HG03469 (cell line): ENCODE measurements around the gene JOSD2.

Experiments
- ATAC-seq: cut with Tn5 transposase; IDR thresholded peaks from one replicate; pipeline ENCODE4 v1.9.1; 2021; ENCODE audit warnings: mild to moderate bottlenecking, moderate library complexity, moderate number of reproducible peaks; ENCODE audit not compliant: unreplicated experiment

Gene JOSD2

GRCh38 chr19:50514346-50515167 lies 3.6 kb upstream of the JOSD2 start:
- no peak for ATAC-seq

DNA sequence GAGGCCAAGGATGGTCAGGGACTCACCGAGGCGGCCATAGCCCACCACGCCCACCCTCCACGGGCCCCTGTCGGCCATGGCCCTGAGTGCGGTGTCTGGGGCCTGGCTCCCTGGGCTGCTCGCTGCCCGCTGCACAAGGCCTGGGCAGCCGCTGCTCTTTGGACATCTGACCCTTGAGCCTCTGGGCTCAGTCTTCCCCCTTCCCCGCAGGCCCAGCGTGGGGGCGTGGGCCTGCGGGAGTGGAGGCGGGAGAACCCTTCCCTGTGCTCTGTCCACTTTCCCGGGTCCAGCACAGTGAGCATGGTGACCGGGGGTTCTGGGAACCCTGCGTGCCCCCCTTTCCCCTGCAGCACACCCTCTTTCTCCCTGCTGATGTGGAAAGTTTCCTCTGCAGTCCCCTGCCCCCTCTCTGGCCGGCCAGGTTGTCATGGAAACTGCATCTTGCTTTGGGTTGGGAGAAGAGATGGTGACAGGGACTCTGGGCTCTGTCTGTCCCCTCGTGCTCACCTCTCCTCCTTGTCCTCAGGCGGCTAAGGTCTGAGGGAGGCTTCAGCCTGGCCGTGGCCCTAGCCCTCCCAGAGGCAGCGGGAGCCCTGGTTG lies 2.9 kb upstream of the JOSD2 start, which contains the start of gene ASPDH:
TSS of gene ASPDH (minus strand) at position 168 of the 600 bp plus-strand sequence. CDS start at position 78, 90 bp downstream.
- ATAC-seq, result no peak

DNA sequence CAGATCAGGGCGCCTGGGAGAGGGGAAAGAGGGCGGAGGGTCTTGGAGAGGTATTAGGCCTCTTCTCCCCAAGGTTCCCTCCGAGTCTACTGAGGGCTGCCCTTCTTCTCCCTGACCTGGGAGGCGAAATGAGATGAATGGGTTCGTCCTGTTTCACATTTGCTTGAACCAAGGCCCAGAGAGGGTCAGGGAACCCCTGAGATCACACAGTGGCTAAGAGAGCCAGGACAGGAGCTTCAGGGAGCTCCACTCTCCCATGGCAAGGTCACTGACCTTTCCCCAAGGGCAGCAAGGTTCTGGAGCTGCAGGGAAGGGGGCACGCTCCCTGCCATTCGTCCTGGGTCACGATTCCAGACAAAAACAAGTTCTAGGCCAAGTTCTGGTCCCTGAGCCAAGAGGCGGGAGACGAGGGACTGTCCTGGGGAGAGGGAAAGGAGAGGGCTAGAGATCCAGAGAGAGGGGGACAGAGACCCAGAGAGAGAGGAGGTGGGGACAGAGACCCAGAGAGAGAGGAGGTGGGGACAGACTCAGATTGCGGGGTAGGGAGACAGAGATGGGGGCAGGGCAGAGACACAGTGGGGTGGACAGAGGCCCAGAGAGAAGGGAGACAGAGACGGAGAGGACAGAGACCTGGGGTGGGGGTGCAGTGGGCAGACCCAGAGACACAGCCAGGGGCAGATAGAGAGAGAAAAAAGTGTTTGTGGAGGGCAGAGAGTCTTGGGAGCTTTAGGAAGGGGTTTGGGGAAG lies 2.2 kb upstream of the JOSD2 start:
- no peak for ATAC-seq

DNA sequence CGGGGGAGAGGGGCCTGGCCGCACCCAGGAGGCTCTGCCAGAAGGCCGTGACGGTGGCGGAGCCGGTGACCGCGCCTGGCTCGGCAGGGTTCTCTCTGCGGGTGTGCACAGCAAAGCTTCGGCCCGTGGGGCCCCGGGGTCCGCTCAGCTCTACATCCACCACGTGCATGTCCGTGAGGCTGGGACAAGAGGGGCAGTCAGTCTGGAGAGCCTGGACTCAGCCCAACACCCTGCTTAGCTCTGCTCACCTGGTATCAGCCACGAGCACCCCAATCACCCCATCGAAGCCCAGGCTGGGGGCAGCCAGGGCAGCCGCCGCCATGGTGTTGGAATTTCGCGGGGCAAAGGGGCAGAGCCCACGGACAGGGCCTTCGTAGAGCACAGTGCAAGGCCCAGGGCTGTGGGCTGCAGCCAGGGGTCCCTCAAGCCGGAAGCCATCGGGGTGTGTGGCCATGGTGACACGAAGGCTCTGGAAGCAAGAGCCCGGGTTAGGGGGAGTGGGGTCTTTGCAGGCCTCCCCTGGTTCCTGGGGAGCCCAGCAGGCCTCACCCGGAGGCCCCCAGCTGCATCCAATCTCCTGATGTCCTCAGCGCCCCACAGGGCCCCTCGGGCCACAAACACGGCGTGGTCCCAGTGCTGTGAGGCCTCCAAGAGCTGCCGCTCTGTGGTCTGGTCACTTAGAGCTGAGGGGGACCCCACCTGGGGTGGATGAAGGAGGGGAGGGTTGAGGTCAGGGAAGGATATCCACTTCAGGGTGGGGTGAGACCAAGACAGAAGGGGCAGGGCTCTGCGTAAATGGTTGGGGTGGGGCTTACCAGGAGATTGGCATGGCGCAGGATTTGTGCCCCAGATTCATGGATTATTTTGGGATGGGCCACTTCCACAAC lies 1.4 kb upstream of the JOSD2 start:
- ATAC-seq, result no peak

GRCh38 chr19:50510700-50511068 lies 307 bp downstream of the JOSD2 start:
- no peak for ATAC-seq

DNA sequence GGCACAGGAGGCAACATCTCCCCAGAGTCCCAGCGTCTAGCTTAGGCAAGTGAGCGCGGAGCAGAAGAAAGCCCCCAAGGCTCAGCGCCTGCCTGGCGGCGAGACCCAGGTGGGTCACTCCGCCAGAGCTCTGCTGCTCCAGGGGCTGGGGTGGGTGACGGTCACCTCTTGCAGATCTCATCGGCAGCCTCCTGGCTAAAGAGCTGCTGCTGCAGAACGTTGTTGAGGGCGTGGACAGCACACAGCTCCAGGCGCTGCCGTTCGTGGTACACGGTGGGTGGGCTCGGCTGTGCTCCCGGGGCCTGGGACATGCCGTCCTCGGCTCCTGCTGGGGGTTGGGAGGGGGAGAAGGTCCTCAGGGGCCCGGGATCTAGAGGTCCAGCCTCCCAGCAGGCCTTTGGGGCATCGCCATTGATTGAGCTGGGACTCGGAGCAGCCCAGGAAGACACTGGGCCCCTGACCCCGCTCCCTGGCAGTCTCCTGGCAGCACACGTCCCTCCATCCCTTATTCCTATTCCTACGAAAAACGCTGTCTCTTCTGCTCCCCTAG lies 795 bp downstream of the JOSD2 start:
- no peak for ATAC-seq

GRCh38 chr19:50509366-50509765 lies 1.6 kb downstream of the JOSD2 start:
- no peak for ATAC-seq

DNA sequence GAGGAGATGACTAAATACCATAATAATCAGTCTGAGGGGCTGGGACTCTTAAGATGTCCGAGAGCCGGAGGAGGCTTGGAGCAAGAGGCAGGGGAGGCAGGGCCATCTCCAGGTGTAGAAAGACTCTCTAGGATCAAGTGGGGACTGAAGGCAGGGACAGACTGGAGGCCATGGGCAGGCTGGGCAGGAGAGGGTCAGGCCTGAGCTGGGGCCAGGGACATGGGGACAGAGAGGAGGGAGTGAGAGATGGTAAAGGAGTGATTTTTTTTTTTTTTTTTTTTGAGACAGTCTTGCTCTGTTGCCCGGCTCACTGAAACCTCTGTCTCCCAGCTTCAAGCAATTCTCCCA lies 2.2 kb downstream of the JOSD2 start:
- no peak for ATAC-seq

DNA sequence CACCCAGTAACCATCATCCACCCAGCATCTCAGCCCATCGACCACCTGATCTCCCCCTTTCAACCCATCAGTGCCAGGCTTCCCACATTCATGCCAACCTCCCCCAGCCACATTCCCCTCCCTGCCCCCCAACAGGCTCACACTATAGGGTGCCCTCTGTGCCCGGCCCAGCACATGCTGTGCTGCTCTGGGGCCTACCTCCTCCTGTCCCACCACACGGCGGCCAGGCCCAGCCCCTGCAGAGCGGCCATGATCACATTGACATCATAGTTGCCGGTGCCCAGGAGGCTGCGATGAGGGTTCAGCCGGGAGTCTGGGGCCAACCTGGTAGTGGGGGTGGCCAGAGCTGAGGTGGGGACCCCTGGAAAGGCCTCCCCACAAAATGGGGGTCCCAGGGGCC lies 3.6 kb downstream of the JOSD2 start:
- ATAC-seq, result no peak

DNA sequence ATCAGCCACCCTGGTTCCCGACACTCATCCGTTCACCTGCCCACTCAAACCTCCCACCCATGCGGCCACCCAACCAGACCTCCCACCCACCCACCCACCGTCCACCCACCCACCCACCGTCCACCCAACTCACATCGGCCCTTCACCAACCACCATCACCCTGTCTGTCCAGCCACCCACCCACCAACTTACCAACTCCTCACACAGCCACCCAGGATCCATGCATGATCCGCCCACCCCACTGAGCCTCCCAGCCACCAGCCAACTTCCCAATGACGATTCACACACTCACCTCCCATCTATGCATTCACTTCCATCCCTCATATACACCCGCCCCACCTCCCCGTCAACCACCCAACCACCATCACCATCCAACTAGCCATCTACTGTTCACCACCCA lies 4.3 kb downstream of the JOSD2 start:
- no peak for ATAC-seq

GRCh38 chr19:50505856-50506611 lies 5.0 kb downstream of the JOSD2 start:
- ATAC-seq, result no peak

DNA sequence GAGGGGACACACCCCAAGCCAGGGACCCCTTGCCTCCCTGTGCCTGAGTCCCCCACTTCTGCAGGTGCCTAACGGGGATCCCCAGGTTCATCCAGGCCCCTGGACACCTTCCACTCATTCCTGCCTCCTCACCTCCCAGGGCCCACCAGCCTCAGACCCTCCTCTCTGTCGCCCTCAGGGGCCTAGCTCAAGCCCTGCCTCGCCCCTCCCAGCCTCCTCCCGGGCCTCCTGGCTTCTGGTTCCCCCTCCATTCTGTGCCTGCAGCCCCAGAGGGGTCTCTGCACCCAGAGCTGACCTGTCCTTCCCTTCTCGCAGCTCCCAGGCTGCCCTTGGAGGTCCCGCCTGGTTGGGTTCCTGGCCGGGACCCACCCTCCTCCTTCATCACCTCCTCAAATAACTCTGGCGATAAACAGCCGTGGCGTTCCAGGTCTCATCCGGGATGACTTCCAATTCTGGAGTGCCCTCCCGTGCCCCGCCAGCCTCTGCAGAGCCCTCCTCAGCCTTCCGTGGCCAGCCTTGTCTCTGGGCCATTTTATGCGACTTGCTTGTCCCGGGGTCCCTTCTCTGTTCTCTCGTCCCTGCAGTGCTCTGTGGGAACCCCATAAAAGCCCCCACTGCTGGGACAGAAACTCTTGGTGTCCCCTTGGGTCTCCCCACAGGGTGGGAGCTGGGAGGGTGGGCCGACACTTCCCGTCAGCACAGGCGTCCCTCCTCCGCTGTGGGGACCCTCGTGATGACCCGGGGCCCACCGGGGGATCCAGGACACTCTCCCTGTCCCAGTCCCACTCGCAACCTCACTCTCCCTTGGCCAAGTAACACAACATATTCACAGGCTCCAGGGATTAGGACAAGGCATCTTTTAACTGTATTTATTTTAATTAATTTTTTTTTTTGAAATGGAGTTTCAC lies 9.2 kb downstream of the JOSD2 start:
- ATAC-seq, result no peak

DNA sequence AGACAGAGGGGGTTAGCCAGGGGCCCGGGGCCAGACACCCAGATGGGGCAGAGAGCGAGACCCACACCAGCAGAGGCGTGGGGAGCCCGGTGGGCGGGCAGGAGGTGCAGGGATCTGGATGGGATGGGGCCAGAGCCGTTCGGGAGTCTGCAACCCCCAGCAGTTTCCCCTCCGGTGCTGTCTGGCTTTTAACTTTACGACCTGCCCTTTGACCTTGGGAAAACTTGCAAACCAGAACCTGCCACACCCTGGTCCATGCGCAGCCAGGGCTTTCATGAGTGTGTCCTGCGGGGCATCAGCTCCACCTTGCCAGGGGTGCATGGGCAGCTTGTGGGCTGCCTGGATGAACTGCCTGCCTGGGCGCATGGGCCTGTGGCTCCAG lies 9.8 kb downstream of the JOSD2 start:
- no peak for ATAC-seq

GRCh38 chr19:50500753-50501151 lies 10.2 kb downstream of the JOSD2 start:
- ATAC-seq, result no peak

- ATAC-seq, result no peak
These were observed 10.8 kb downstream of the JOSD2 start for GRCh38 chr19:50500060-50500752.

- no peak for ATAC-seq
These were observed 12.6 kb downstream of the JOSD2 start for GRCh38 chr19:50498219-50499056.

DNA sequence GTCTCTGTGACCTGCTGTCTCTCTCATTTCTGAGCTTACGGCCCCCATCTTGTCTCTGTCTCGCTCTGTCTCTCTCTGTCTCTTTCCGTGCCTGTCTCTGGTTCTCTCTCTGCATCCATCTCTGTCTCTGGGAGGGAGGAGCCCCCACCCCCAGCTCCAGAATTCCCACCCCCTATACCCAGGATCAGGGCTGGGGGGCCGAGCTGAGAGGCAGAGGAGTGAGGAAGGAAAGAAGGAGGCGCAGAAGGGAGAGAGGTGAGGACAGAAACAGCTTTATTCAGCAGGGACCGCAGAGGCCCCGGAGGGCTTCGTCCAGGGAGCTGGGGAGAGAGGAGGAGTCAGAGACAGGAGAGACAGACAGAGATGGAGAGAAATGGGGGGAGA lies 14.0 kb downstream of the JOSD2 start:
- no peak for ATAC-seq
